ENCODE results near the gene CBX2.

CBX2 gene

DNA sequence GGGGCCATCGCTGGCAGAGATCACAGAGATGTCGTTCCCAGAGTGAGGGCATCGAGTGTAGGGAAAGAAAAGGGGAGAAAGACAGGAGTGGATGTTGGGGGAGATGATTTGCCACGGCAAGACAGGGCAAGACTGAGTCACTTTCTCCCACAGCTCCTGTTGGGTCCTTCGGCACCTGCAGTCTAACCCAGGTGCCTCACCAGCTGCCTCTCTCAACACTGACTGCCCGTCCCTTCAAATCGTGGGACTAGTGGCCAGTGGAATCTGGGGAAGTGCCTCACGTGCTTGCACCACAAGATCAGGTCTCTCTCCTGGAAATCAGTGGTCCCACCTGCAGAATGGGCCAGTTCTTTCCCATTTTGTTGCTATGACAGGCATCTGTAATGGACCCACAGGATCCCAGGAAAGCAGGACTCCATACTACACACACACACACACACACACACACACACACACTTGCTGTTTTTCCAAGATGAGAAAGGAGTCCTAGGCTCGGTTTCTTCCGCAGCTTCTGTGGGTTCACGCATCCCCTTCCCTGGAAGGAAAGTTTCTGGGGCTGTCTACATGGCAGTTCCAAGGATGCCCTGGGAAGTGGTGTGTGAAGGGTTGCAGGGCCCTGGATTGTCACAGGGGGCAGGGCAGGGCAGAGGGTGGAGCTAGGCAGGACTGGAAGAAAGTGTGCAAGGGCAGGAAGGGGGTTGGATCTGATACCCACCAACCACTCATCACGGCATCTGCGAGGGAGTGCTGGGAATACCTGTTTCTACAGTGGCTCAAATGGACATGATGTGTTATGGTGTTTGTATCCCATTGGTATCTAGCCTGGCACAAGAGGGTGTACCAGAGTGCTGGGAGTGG, 29.1 kb downstream of the CBX2 start:
- no peak overlapping the region for H3K27ac ChIP-seq (ENCODE audit: low read length)
- H3K9ac ChIP-seq (ENCODE audit: low read depth, low read length): no peak overlapping the region

DNA sequence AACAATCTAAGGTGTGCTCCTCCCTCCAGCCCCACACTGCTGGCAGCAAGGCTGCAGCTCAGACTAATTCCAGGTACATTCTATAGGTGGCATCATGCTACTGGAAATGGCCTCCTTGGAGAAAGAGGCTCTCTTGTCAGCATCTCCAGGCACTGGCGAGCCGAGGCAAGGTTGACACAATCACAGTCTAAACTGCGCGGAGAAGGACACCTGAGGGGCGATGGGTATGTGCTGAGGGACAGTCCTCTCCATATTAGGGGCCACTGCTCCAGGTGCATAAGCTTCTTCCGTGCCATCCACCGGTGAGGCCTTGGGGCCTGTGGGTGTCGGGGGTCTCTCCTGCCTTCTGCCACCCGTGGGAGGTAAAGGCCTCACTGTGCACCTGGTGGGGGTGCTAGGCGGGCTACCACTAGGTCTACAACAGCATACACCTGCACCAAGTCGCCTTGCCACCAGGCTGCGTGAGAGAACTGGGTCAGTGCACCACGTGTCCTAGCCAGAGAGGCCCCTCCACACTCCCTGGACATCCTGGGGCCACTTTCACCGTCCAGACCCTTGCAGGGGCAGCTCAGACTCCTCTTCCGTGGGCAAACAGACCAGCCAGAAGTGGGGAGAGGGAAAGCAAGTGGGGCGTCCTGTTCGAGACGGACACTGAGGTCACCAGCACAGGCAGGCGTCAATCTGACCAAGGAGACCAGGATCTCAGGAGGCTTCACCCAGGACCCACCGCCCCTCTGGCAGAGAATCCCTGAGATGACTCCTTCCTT, 31.0 kb downstream of the CBX2 start:
- H3K4me3 ChIP-seq (ENCODE audit: low read length): no peak overlapping the region
- no peak overlapping the region for H3K27ac ChIP-seq (ENCODE audit: low read length)
- peak overlapping the region; percentile 30; the same call in 1 of the 2 replicates for H3K9ac ChIP-seq (ENCODE audit: low read depth, low read length)

More for the DNA sequence above, 29.1 kb downstream of the CBX2 start:
- H3K36me3 ChIP-seq (ENCODE audit: insufficient read depth, low read depth, low read length): no peaks in the 10 kb centered on the region
- no peak overlapping the region for H3K4me3 ChIP-seq (ENCODE audit: low read length)
- peaks cover 20% of the 10 kb centered on the region; the same call in 1 of the 2 replicates for H3K4me1 ChIP-seq (ENCODE audit: insufficient read depth, low read length)
- H3K27me3 ChIP-seq (ENCODE audit: insufficient read depth, low read length): peaks cover 98% of the 10 kb centered on the region
- H3K9me3 ChIP-seq (ENCODE audit: insufficient read depth, low read depth, low read length): peaks cover 4% of the 10 kb centered on the region; the same call in 1 of the 2 replicates

DNA sequence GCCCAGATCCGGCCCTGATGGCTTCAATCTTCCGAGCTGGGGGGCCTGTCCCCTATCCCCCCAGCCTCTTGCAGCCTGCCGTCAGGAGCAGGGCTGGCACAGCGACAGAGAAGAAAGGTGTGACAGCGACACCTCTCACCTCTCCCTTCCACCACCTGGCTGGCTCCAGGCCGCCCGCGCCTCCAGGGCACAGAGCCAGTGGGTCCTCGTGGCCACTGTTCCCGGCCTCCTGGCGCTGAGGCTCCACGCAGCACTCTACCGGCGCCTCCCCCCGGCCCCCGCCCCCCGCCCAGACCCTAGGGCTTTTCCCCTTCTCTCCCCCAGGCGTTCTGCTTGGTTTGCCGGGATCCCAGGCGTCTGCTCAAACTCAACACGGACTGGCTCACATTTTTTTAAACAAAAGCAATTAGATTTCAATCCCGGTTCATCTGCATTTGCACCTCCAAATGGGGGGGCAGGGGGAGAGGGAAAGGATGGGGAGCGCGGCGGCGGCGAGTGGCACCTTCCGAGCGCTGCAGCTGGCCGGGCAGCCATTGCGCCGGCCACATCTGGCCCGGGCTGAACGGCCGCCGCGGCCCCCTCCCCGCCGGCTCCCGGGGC, 31.7 kb downstream of the CBX2 start:
- peak overlapping the region; percentile 38; the same call in 1 of the 2 replicates for H3K4me3 ChIP-seq (ENCODE audit: low read length)
- peak overlapping the region; percentile 30; the same call in 1 of the 2 replicates for H3K9ac ChIP-seq (ENCODE audit: low read depth, low read length)
- no peak overlapping the region for H3K27ac ChIP-seq (ENCODE audit: low read length)
- peaks cover 95% of the 10 kb centered on the region for H3K27me3 ChIP-seq (ENCODE audit: insufficient read depth, low read length)
- H3K36me3 ChIP-seq (ENCODE audit: insufficient read depth, low read depth, low read length): no peaks in the 10 kb centered on the region
- H3K9me3 ChIP-seq (ENCODE audit: insufficient read depth, low read depth, low read length): no peaks in the 10 kb centered on the region; the same call in 1 of the 2 replicates
- peaks cover 25% of the 10 kb centered on the region; the same call in 1 of the 2 replicates for H3K4me1 ChIP-seq (ENCODE audit: insufficient read depth, low read length)

More for the DNA sequence above, 31.0 kb downstream of the CBX2 start:
- peaks cover 95% of the 10 kb centered on the region for H3K27me3 ChIP-seq (ENCODE audit: insufficient read depth, low read length)
- H3K4me1 ChIP-seq (ENCODE audit: insufficient read depth, low read length): peaks cover 20% of the 10 kb centered on the region; the same call in 1 of the 2 replicates
- H3K9me3 ChIP-seq (ENCODE audit: insufficient read depth, low read depth, low read length): no peaks in the 10 kb centered on the region; the same call in 1 of the 2 replicates
- no peaks in the 10 kb centered on the region for H3K36me3 ChIP-seq (ENCODE audit: insufficient read depth, low read depth, low read length)

DNA sequence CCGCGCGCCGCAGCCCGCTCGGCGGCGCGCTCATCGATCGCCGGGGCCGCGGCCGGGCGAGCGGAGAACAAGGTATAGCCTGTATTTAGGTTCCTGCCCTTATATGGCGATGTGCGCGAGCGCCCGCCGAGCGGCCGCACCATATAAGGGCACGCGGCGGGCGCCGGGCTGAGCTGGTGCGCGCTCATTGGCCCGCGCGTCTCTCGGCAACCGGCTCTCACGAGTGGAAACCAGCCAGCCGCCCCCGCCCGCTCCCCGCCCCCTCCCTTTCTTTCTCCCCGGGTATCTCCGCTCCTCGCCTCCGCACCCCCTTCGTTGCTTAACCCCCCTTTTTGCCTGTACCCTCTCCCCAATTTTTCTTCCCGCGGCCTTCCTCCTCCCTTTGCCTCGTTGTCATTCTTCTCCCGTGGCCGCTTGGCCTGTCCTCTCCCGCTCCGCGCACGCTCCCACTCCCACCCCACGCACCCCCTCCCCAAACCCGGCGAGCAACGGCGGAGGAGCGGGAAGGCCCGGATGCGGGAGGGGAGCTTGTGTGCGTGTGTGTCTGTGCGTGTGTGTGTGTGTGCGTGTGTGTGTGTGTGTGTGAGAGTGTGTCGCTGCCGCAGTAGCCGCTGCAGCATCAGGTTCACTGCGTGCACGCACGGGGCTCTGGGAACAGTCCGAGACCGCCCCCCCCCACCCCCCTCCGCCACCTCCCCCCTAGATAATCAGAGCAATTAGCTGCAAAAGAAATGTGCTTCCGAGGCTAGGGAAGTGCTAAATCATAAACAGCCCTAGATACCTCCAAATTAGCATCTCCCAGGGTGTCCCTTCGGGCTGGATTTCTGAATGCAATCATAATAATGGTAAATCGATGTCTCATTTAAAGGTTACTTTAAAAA, 32.4 kb downstream of the CBX2 start:
- Histone ChIP-seq H3K4me1 (ENCODE audit: insufficient read depth, low read length) (peaks cover 18% of the 10 kb centered on the region; the same call in 1 of the 2 replicates), H3K36me3 (ENCODE audit: insufficient read depth, low read depth, low read length) (no peaks in the 10 kb centered on the region), H3K4me3 (ENCODE audit: low read length) (peak overlapping the region; percentile 50; the same call in 1 of the 2 replicates), H3K27ac (ENCODE audit: low read length) (no peak overlapping the region), H3K9me3 (ENCODE audit: insufficient read depth, low read depth, low read length) (no peaks in the 10 kb centered on the region; the same call in 1 of the 2 replicates), H3K27me3 (ENCODE audit: insufficient read depth, low read length) (peaks cover 95% of the 10 kb centered on the region), H3K9ac (ENCODE audit: low read depth, low read length) (peak overlapping the region; percentile 68; the same call in 1 of the 2 replicates)

- H3K9me3 ChIP-seq (ENCODE audit: insufficient read depth, low read depth, low read length): no peaks in the 10 kb centered on the region; the same call in 1 of the 2 replicates
- peak overlapping the region; percentile 56; the same call in 1 of the 2 replicates for H3K9ac ChIP-seq (ENCODE audit: low read depth, low read length)
- no peak overlapping the region; the same call in 1 of the 2 replicates for H3K4me3 ChIP-seq (ENCODE audit: low read length)
- no peak overlapping the region for H3K27ac ChIP-seq (ENCODE audit: low read length)
- peaks cover 11% of the 10 kb centered on the region; the same call in 1 of the 2 replicates for H3K4me1 ChIP-seq (ENCODE audit: insufficient read depth, low read length)
- H3K36me3 ChIP-seq (ENCODE audit: insufficient read depth, low read depth, low read length): no peaks in the 10 kb centered on the region
- peaks cover 95% of the 10 kb centered on the region for H3K27me3 ChIP-seq (ENCODE audit: insufficient read depth, low read length)
Observed at GRCh38 chr17:79811011-79811867, 33.3 kb downstream of the CBX2 start.

- peak overlapping the region; percentile 56; the same call in 1 of the 2 replicates for H3K9ac ChIP-seq (ENCODE audit: low read depth, low read length)
- H3K4me3 ChIP-seq (ENCODE audit: low read length): no peak overlapping the region; the same call in 1 of the 2 replicates
- H3K36me3 ChIP-seq (ENCODE audit: insufficient read depth, low read depth, low read length): no peaks in the 10 kb centered on the region
- H3K27ac ChIP-seq (ENCODE audit: low read length): no peak overlapping the region
- H3K9me3 ChIP-seq (ENCODE audit: insufficient read depth, low read depth, low read length): peaks cover 4% of the 10 kb centered on the region; the same call in 1 of the 2 replicates
- H3K4me1 ChIP-seq (ENCODE audit: insufficient read depth, low read length): peaks cover 8% of the 10 kb centered on the region; the same call in 1 of the 2 replicates
- peaks cover 95% of the 10 kb centered on the region for H3K27me3 ChIP-seq (ENCODE audit: insufficient read depth, low read length)
Observed at GRCh38 chr17:79811868-79812352, 34.0 kb downstream of the CBX2 start.

GRCh38 chr17:79812353-79813258, 34.7 kb downstream of the CBX2 start:
- Histone ChIP-seq H3K27me3 (ENCODE audit: insufficient read depth, low read length) (peaks cover 95% of the 10 kb centered on the region), H3K9ac (ENCODE audit: low read depth, low read length) (peak overlapping the region; percentile 56; the same call in 1 of the 2 replicates), H3K36me3 (ENCODE audit: insufficient read depth, low read depth, low read length) (no peaks in the 10 kb centered on the region), H3K27ac (ENCODE audit: low read length) (no peak overlapping the region), H3K4me1 (ENCODE audit: insufficient read depth, low read length) (peaks cover 8% of the 10 kb centered on the region; the same call in 1 of the 2 replicates), H3K9me3 (ENCODE audit: insufficient read depth, low read depth, low read length) (peaks cover 6% of the 10 kb centered on the region; the same call in 1 of the 2 replicates), H3K4me3 (ENCODE audit: low read length) (no peak overlapping the region; the same call in 1 of the 2 replicates)

DNA sequence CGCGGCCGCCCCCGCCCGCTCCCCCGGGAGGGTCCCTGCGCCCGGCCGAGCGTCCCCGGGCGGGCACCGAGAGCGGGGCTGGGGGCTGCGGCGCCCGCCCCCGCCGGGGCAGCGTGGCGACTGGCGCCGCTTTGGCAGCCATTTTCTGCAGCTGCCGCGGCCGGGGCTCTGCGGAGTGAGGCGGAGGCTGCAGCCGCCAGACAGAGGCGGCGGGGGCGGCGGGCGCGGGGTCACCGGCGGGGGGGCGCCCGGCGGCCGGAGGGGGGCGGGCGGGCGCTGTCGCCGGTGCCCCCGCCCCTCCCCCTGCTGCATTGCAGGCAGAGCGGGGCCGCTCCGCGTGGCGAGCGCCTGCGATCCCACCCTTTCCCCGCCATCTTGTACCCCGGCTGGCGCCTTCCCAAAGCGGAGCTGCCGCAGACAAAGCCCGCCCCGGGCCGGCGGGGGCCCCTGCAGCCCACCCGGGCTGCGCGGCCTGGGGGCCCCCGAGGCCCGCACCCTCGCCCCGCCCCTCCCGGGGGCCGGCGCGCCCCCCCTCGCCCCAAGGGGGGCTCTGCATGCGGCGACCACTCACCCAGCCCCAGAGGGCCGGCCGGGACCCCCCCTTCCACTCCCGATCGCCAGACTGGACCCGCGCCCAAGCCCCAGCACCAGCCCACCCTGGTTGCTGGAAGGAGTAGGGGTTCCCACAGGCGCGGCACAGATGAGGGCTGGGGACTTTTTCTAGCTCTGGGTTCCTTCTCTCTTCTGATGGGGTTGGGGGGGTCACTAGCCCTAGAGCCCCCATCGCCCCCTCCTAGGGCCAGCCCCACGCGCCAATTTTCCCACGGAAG, 35.6 kb downstream of the CBX2 start:
- peaks cover 8% of the 10 kb centered on the region; the same call in 1 of the 2 replicates for H3K4me1 ChIP-seq (ENCODE audit: insufficient read depth, low read length)
- no peak overlapping the region for H3K4me3 ChIP-seq (ENCODE audit: low read length)
- H3K9me3 ChIP-seq (ENCODE audit: insufficient read depth, low read depth, low read length): peaks cover 6% of the 10 kb centered on the region; the same call in 1 of the 2 replicates
- H3K27me3 ChIP-seq (ENCODE audit: insufficient read depth, low read length): peaks cover 95% of the 10 kb centered on the region
- H3K9ac ChIP-seq (ENCODE audit: low read depth, low read length): no peak overlapping the region
- H3K36me3 ChIP-seq (ENCODE audit: insufficient read depth, low read depth, low read length): no peaks in the 10 kb centered on the region
- H3K27ac ChIP-seq (ENCODE audit: low read length): no peak overlapping the region

Data from iPS-20b (cell line).